HG03378 (cell line): ENCODE results near the gene PLBD2.

Experiments
- ATAC-seq: cut with Tn5 transposase; IDR thresholded peaks from one replicate; pipeline ENCODE4 v1.9.1; 2021; ENCODE audit warnings: mild to moderate bottlenecking, moderate library complexity; ENCODE audit not compliant: unreplicated experiment

The PLBD2 gene

DNA sequence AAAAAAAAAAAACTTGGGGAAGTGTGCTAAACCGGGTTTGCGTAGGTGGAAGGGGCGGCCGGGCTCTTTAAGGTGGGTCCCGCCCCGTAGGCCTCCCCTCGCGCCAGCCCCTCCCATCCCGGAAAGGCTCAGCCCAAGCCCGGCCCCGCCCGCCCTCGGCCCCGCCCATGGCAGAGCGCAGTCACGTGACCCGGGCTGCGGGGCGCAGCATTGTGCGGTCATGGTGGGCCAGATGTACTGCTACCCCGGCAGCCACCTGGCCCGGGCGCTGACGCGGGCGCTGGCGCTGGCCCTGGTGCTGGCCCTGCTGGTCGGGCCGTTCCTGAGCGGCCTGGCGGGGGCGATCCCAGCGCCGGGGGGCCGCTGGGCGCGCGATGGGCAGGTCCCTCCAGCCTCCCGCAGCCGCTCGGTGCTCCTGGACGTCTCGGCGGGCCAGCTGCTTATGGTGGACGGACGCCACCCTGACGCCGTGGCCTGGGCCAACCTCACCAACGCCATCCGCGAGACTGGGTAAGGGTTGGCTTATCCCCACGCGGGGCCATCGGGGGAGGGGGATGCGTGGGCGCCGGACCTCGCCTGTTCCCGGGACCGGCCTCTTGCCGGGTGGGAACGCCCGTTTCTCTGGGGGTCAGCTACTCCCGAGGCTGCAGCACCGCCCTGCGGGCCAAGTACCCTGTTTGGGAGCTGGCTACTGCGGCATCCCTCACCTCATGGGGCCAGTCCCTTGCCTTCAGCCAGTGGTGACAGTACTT lies at the start of gene PLBD2:
Gene PLBD2 (plus strand): TSS at position 207 of the 752 bp plus-strand sequence. CDS start 14 bp downstream, at position 221.
- peak; percentile 74 for ATAC-seq

DNA sequence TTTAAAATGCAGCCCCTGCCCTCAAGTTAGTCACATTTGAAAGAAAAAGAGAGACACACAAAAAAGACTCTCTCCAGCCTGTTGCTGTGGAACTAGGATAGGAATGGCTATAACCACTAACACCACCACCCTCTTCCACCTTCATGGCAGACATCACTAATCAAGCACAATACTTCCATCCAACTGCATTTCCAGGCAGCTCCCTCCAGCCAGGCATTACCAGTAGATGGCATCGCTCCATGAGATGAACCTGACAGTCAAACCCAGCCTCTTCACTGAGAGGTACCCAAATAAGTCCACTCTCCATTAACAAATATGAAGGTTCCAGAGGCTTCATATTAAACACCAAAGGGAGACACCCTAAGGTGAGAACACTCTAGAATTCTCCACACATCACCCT lies 47.9 kb upstream of the PLBD2 start:
- no peak for ATAC-seq

- no peak for ATAC-seq
These were observed 44.3 kb upstream of the PLBD2 start for GRCh38 chr12:113314121-113314529.

DNA sequence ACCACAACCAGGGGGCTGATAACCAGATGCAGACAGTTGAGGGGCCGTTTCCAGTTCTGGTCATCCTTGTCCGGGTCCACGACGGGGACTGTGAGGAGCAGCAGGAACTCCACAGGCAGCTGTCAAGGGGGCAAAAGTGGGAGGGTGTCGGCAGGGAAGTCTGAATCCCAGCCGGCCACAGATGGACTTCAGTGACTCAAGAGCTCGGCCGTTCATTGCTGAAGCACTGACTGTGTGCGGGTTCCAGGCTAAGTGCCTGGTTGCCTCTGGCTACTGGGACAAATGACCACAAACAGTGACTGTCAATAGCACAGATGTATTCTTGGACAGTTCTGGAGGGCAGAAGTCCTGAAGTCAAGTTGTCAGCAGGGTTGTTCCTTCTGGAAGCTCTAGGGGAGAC lies 43.0 kb upstream of the PLBD2 start:
- no peak for ATAC-seq

DNA sequence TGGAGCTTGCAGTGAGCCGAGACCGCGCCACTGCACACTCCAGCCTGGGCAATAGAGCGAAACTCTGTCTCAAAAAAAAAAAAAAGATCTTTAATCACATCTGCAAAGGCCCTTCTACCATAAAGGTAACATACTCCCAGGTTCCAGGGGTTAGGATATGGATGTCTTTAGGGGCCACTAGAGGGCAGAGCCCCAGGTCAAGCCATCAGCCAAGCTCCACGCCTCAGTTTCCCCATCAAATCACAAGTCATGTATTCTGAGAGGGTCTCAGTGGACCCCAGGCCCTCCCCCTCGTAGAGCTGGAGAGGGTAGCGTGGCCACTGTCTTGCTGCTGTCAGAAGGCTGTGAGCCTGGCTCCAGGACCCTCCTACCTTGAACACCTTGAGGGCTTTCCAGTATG lies 42.2 kb upstream of the PLBD2 start:
- no peak for ATAC-seq

- ATAC-seq: no peak
These were observed 41.3 kb upstream of the PLBD2 start for GRCh38 chr12:113317122-113317521.

- ATAC-seq: no peak
These were observed 40.2 kb upstream of the PLBD2 start for GRCh38 chr12:113318046-113318656.

DNA sequence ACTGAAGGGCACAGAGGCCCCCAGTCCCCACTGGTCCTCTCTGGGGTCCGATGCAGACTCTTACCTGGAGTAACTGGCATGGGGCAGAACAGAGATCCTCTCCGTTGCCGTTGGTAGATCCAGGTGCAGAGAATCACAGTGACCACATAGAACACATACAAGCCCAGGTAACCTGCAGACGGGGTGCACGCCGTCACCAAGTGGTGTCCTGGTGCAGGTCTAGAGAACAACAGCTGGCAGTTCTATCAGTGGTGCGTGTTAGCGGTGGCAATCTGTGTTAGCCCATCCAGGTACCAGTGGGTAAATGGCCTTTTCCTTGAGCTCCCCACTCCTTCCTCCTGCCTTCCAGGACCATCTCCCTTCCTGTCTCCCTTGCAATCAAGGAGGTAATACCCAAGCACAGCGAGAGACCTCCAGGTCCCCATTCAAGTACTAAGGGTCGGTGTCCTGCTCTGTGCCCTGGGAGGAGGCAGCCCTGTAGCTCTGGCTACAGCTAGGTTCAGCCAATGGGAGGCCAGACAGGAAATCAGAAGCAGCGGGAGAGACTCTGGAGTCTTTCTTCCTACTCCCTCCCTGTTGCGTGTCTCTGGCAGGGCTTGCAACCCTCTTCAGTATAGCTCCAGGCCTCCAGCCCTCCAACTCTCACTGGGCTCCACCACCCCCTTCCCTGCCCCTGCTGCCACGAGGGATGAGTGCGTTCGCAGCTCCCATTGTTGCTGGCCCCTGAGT lies 39.3 kb upstream of the PLBD2 start:
- ATAC-seq: no peak

DNA sequence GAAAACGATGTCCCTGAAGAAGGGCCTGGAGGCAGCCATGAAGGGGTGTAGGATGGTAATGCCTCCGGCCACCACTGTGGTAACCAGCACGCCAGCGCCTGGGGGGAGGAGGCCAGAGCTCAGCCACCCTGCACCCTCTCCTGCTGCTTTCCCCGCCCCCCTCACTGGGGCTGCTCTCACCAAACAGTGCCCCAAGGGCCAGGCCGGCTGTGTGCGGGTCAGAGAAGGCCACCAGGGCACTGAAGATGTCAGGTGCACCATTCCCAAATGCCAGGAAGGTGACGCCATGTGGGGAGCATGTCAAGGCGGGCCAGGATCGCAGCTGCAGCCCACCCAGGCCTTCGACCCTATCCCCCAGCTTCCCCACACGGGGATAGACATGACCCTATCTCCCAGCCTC lies 38.0 kb upstream of the PLBD2 start:
- ATAC-seq: no peak

- ATAC-seq: no peak
These were observed 36.0 kb upstream of the PLBD2 start for GRCh38 chr12:113322343-113322742.

DNA sequence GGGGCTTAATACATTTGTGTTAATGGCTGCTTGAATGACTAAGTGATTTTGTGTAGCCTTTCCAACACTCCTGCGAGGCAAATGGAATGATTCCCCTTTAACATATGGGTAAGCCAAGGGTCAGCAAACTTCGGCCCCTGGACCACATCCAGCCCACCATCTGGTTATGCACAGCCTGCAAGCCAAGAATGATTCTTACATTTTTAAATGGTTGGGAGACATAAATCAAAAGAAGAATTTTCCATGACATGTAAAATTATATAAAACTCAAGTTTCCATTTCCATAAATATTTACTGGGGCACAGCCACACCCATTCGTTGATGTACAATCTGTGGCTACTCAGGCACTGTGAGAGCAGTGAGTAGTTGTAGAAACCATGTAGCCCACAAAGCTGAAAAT lies 32.5 kb upstream of the PLBD2 start:
- no peak for ATAC-seq

DNA sequence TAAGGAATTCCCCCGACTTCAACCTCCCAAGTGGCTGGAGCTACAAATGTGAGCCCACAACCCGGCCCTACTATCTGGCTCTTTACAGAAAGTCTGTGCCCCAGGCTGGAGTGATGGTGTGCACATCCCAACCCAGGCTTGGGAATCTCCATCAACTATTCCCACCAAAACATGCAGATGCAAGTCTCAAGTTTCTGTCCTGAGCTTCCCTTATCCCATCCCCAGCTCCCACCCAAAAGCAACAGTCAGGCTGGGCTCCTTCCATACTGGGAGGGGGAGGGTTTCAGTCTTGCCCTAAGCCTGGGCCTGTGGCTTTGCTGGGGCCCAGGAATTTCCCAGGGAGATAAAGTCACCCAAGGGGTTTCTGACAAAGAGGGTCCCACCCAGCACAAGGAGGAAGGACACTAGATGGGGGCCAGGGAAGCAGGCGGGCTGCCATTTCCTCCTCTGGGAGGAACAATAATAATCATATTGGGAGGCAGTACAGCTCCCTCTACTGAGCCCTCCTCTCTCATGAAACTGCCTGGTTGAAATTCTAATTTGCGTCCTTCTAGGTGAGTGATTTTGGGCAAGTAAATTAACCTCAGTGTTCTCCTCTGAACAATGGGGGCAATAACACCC lies 31.5 kb upstream of the PLBD2 start:
- ATAC-seq: no peak

DNA sequence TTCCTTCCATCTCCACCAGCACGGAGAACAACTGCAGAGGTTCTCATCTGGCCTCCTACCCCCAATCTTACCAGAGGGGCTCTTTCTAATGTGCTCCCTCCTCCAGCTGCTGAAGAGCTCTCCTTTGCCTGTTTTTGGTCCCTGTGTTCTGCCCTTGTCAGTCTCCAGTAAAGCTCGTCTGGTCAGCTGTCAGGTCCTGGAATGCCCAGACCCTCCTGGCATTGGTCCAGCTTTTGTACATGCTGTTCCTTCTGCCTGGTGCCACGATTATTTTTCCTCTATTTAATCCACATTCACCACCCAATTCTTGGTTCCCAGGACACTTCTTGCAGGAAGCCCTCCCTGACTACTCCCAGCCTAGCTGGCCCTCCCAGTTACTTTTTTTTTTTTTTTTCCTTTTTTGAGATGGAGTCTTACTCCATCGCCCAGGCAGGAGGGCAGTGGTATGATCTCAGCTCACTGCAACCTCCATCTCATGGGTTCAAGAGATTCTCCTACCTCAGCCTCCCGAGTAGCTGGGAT lies 30.0 kb upstream of the PLBD2 start:
- no peak for ATAC-seq

- no peak for ATAC-seq
These were observed 29.2 kb upstream of the PLBD2 start for GRCh38 chr12:113329022-113329790.

- ATAC-seq: no peak
These were observed 28.5 kb upstream of the PLBD2 start for GRCh38 chr12:113329791-113330417.

DNA sequence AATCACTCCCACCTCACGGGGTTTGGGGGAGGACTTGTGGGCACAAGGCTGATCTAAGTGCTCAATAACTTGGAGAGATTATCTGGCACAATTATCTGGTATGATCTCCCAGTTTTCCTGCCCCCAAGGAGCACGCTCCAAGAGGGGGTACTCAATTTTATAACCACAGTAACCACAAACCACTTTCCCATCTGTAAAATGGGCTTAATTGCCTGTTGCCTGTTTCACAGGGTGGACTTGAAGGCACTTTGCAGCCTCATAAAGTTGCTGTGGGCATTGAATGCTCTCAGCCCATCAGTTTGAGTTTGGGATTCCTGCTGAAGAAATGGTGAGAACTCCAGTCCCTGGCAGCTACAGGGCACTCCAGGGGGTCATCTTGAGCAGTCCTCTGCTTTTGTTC lies 27.9 kb upstream of the PLBD2 start:
- no peak for ATAC-seq

- ATAC-seq: no peak
These were observed 25.5 kb upstream of the PLBD2 start for GRCh38 chr12:113332688-113333417.

- no peak for ATAC-seq
These were observed 25.0 kb upstream of the PLBD2 start for GRCh38 chr12:113333418-113333750.
